OCI-LY7 (cell line): ENCODE data around the gene RNF130. TPM values are rescaled to one million over a fixed set of nuclear protein-coding genes. Genes with fewer than 3 reads are reported as not detected.

Experiments
- BruUV-seq: library from RNA; stranded (reverse); fragments of 400-500 nt; replicated peaks from 2 replicates; lab custom pipeline; 2021; lab: Mats Ljungman, UMichigan
- CTCF ChIA-PET: fragments of 300-600 bp; sonication (Branson Sonifier 250); formaldehyde crosslinking; loops from one replicate; lab custom pipeline; 2022; ENCODE audit warnings: antibody characterized with exemption; ENCODE audit not compliant: unreplicated experiment; lab: Charles Lee
- POLR2A ChIA-PET: fragments of 300-600 bp; sonication (Branson Sonifier 250); formaldehyde crosslinking; loops from one replicate; lab custom pipeline; 2022; ENCODE audit warnings: antibody characterized with exemption; lab: Charles Lee
- DNase-seq: peaks from one replicate; pipeline ENCODE4 v3.0.0-alpha.2; 2015; ENCODE audit warnings: low spot score
- H2AFZ ChIP-seq: fragments of 200-600 bp; sonication (generic), shearing (Covaris generic); 2 replicates; pipeline ENCODE4 v1.6.1; 2014; ENCODE audit warnings: mild to moderate bottlenecking, antibody characterized with exemption, low read length, moderate library complexity
- H3K27ac ChIP-seq: fragments of 200-600 bp; sonication (generic); 2 replicates; pipeline ENCODE4 v1.5.1; 2014; ENCODE audit warnings: mixed run types, low read depth, mild to moderate bottlenecking, moderate library complexity, low read length, inconsistent platforms; ENCODE audit not compliant: poor library complexity, severe bottlenecking
- H3K36me3 ChIP-seq: fragments of 200-600 bp; sonication (generic); 2 replicates; pipeline ENCODE4 v1.6.1; 2014; ENCODE audit warnings: mild to moderate bottlenecking, antibody characterized with exemption, low read length, moderate library complexity, mixed read lengths; ENCODE audit not compliant: insufficient read depth
- H3K4me1 ChIP-seq: fragments of 200-600 bp; sonication (generic); 2 replicates; pipeline ENCODE4 v1.5.1; 2014; ENCODE audit warnings: mild to moderate bottlenecking, low read length; ENCODE audit not compliant: insufficient read depth, poor library complexity, severe bottlenecking
- H3K4me2 ChIP-seq: fragments of 200-600 bp; sonication (generic); 2 replicates; pipeline ENCODE4 v1.6.1; 2014; ENCODE audit warnings: mild to moderate bottlenecking, low read length
- H3K4me3 ChIP-seq: fragments of 200-600 bp; sonication (generic); 2 replicates; pipeline ENCODE4 v1.5.1; 2014; ENCODE audit warnings: mild to moderate bottlenecking, low read depth, low read length; ENCODE audit not compliant: poor library complexity, severe bottlenecking
- H3K79me2 ChIP-seq: fragments of 200-600 bp; sonication (generic); 2 replicates; pipeline ENCODE4 v1.6.1; 2016; ENCODE audit warnings: low read depth, mild to moderate bottlenecking, low read length, moderate library complexity, mixed read lengths; ENCODE audit not compliant: insufficient read depth
- H3K9me2 ChIP-seq: fragments of 200-600 bp; sonication (generic); 2 replicates; pipeline ENCODE4 v1.6.1; 2016; ENCODE audit warnings: mild to moderate bottlenecking, low read length, mixed read lengths; ENCODE audit not compliant: insufficient read depth
- H3K9me3 ChIP-seq: fragments of 200-600 bp; sonication (generic); 2 replicates; pipeline ENCODE4 v1.6.1; 2014; ENCODE audit warnings: mild to moderate bottlenecking, mixed run types, low read length, mixed read lengths
- H4K20me1 ChIP-seq: fragments of 200-600 bp; sonication (generic); 2 replicates; pipeline ENCODE4 v1.6.1; 2014; ENCODE audit warnings: mild to moderate bottlenecking, antibody characterized with exemption, low read length, moderate library complexity, mixed read lengths; ENCODE audit not compliant: insufficient read depth
- CTCF ChIP-seq: fragments of 200-600 bp; sonication (generic); conservative IDR thresholded peaks from 2 replicates; pipeline ENCODE4 v1.5.1; 2014; ENCODE audit warnings: mild to moderate bottlenecking, antibody characterized with exemption, low read length, moderate library complexity, mixed read lengths
- EZH2phosphoT487 ChIP-seq: fragments of 200-600 bp; sonication (generic); IDR thresholded peaks from 2 replicates; pipeline ENCODE4 v1.6.1; 2018; ENCODE audit warnings: low read depth, borderline replicate concordance, mild to moderate bottlenecking, mixed run types, antibody characterized with exemption, low read length, moderate library complexity, mixed read lengths
- intact Hi-C: fragments of 100-400 bp; cut with micrococcal nuclease; formaldehyde crosslinking; loops from one replicate; pipeline ENCODE4 v1.10.0; 2022; ENCODE audit not compliant: unreplicated experiment
- total RNA-seq, 2 experiments: library from RNA; depleted of rRNA in 1 of 2; stranded (reverse); fragments of >200 nt in 1 of 2; shearing (Covaris generic) in 1 of 2; gene quantifications; 2 replicates each; pipeline ENCODE4 v1.2.3, GENCODE V29; 2014 to 2022

The RNF130 gene
- total RNA-seq, 2 experiments from 2014 or later = 0.16 TPM; not detected in 1

GRCh38 chr5:180050121-180050940 lies 21.2 kb downstream of the RNF130 start:
- Histone ChIP-seq H3K79me2 (no peaks in the 10 kb centered on the region), H4K20me1 (no peaks in the 10 kb centered on the region), H3K36me3 (no peaks in the 10 kb centered on the region), H3K4me3 (no peak overlapping the region), H3K4me1 (no peaks in the 10 kb centered on the region), H2AFZ (no peak overlapping the region), H3K27ac (no peak overlapping the region), H3K4me2 (no peak overlapping the region), H3K9me3 (no peaks in the 10 kb centered on the region), H3K9me2 (no peaks in the 10 kb centered on the region)
- POLR2A ChIA-PET = no interaction called here
- BruUV-seq = no TSS peak
- TF ChIP-seq EZH2phosphoT487 (no peak), CTCF (no peak)
- intact Hi-C loops = no loop called here
- CTCF ChIA-PET = no interaction called here
- DNase-seq = no peak

- no peaks in the 10 kb centered on the region for H3K79me2 ChIP-seq
- no peaks in the 10 kb centered on the region for H3K9me2 ChIP-seq
- POLR2A ChIA-PET = interaction anchor here (0.6 kb wide), 1 partner anchor 8 kb away, joined by 3 read pairs; no protein-coding TSS in a partner anchor
- H3K4me2 ChIP-seq = no peak overlapping the region
- no peak overlapping the region for H3K27ac ChIP-seq
- no peaks in the 10 kb centered on the region for H4K20me1 ChIP-seq
- no peaks in the 10 kb centered on the region for H3K9me3 ChIP-seq
- DNase-seq = no peak
- H3K4me3 ChIP-seq = no peak overlapping the region
- CTCF ChIA-PET = no interaction called here
- intact Hi-C loops = no loop called here
- H2AFZ ChIP-seq = no peak overlapping the region
- no peaks in the 10 kb centered on the region for H3K4me1 ChIP-seq
- TF ChIP-seq EZH2phosphoT487 = no peak
- TF ChIP-seq CTCF = no peak
- BruUV-seq = no TSS peak
- no peaks in the 10 kb centered on the region for H3K36me3 ChIP-seq
Observed at GRCh38 chr5:180049185-180049548, 22.4 kb downstream of the RNF130 start.

- no TSS peak for BruUV-seq
- no peak for DNase-seq
- no peaks in the 10 kb centered on the region for H4K20me1 ChIP-seq
- H3K9me2 ChIP-seq = no peaks in the 10 kb centered on the region
- no peaks in the 10 kb centered on the region for H3K79me2 ChIP-seq
- intact Hi-C loops = no loop called here
- no peaks in the 10 kb centered on the region for H3K9me3 ChIP-seq
- POLR2A ChIA-PET = interaction anchor here (0.7 kb wide), 1 partner anchor 739 kb away, joined by 3 read pairs; no protein-coding TSS in a partner anchor
- TF ChIP-seq CTCF = no peak
- no peak for TF ChIP-seq EZH2phosphoT487
- H3K27ac ChIP-seq = no peak overlapping the region
- H2AFZ ChIP-seq = no peak overlapping the region
- no peak overlapping the region for H3K4me2 ChIP-seq
- H3K4me3 ChIP-seq = no peak overlapping the region
- H3K36me3 ChIP-seq = no peaks in the 10 kb centered on the region
- no peaks in the 10 kb centered on the region for H3K4me1 ChIP-seq
- CTCF ChIA-PET = no interaction called here
Observed at GRCh38 chr5:180047667-180048066, 23.9 kb downstream of the RNF130 start.
